Left ventricle myocardium inferior (tissue), 1 donor: ENCODE results near the gene SNRPA. TPM values are rescaled to one million over a fixed set of nuclear protein-coding genes. Genes with fewer than 3 reads are reported as not detected.

Experiments
- DNase-seq: peaks from one replicate; pipeline ENCODE4 v3.0.0-alpha.2; 2020
- H3K27ac ChIP-seq: fragments of 200-600 bp; replicated peaks from 2 replicates; pipeline ENCODE4 v1.8.0; 2021
- H3K27me3 ChIP-seq: fragments of 200-600 bp; 2 replicates; pipeline ENCODE4 v1.8.0; 2021; ENCODE audit warnings: low read depth
- H3K36me3 ChIP-seq: fragments of 200-600 bp; 2 replicates; pipeline ENCODE4 v1.8.0; 2021
- H3K4me1 ChIP-seq: fragments of 200-600 bp; 2 replicates; pipeline ENCODE4 v1.8.0; 2021
- H3K4me3 ChIP-seq: fragments of 200-600 bp; 2 replicates; pipeline ENCODE4 v1.8.0; 2021; ENCODE audit warnings: mild to moderate bottlenecking, moderate library complexity
- H3K9me3 ChIP-seq: fragments of 200-600 bp; replicated peaks from 2 replicates; pipeline ENCODE4 v1.8.0; 2021
- intact Hi-C: fragments of 100-400 bp; cut with micrococcal nuclease; formaldehyde crosslinking; loops from one replicate; pipeline ENCODE4 v1.11.0; 2022
- total RNA-seq: library from RNA; stranded (reverse); fragmentation: NEBNext Ultra II Directional; extraction: Animal tissue kit (Norgen Biotek cat#: 25700); gene quantifications from one replicate; pipeline ENCODE4 v1.2.1, GENCODE V29; 2021
- TF ChIP-seq, protein P1 (sequence below): fragments of 200-600 bp; IDR thresholded peaks from 2 replicates; pipeline ENCODE4 v1.8.0; 2021; ENCODE audit warnings: antibody characterized with exemption, mild to moderate bottlenecking, borderline replicate concordance
- donor health status: DM: no; HTN: yes; CAD: no; lungs with severe emphysema.

Gene SNRPA
- total RNA-seq, 1 donor from 2014 or later: 27.9 TPM

DNA sequence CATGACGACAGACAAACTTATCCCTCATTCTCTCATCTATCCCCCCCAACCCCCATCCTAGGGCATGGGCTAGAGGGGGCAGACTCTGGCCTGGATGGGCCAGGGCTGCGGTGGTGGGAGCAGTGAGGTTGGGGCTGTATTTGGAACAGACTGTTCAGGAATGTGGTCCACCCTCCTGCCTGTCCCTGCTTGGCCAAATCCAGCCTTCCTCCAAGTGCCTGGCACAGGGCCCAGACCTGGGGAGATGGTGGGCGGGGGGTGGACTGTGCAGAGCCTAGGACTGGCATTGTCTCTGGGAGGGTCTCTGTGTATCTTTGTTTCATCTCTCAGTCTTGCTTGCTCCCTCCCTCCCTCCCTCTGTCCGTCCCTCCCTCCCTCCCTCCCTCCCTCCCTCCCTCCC lies 62.2 kb downstream of the SNRPA start:
- H3K27me3 ChIP-seq: no peaks in the 10 kb centered on the region
- peaks cover 16% of the 10 kb centered on the region for H3K36me3 ChIP-seq
- TF ChIP-seq, protein P1, sequence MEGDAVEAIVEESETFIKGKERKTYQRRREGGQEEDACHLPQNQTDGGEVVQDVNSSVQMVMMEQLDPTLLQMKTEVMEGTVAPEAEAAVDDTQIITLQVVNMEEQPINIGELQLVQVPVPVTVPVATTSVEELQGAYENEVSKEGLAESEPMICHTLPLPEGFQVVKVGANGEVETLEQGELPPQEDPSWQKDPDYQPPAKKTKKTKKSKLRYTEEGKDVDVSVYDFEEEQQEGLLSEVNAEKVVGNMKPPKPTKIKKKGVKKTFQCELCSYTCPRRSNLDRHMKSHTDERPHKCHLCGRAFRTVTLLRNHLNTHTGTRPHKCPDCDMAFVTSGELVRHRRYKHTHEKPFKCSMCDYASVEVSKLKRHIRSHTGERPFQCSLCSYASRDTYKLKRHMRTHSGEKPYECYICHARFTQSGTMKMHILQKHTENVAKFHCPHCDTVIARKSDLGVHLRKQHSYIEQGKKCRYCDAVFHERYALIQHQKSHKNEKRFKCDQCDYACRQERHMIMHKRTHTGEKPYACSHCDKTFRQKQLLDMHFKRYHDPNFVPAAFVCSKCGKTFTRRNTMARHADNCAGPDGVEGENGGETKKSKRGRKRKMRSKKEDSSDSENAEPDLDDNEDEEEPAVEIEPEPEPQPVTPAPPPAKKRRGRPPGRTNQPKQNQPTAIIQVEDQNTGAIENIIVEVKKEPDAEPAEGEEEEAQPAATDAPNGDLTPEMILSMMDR: no peak
- no peaks in the 10 kb centered on the region for H3K9me3 ChIP-seq
- DNase-seq: no peak
- H3K4me1 ChIP-seq: peaks cover 54% of the 10 kb centered on the region
- H3K4me3 ChIP-seq: no peak overlapping the region
- intact Hi-C loops: loop anchor here (10.0 kb wide), 1 partner anchor 148 kb away; no protein-coding TSS in a partner anchor
- H3K27ac ChIP-seq: no peak overlapping the region

Other genes with a start within 250 kb of the SNRPA start
- 14.8 TPM for gene SHKBP1, start 174.3 kb upstream of the SNRPA start, total RNA-seq
- 260 TPM for gene LTBP4, start 149.8 kb upstream of the SNRPA start, total RNA-seq
- 14.7 TPM for gene NUMBL, start 60.6 kb upstream of the SNRPA start, total RNA-seq
- 24.0 TPM for gene COQ8B, start 34.3 kb upstream of the SNRPA start, total RNA-seq
- 9.8 TPM for gene ITPKC, start 34.1 kb upstream of the SNRPA start, total RNA-seq
- gene ACTMAP, start 726 bp upstream of the SNRPA start, total RNA-seq: 7.4 TPM
- gene MIA, start 24.3 kb downstream of the SNRPA start, total RNA-seq: not detected
- 13.5 TPM for gene RAB4B, start 27.0 kb downstream of the SNRPA start, total RNA-seq
- gene EGLN2, start 48.0 kb downstream of the SNRPA start, total RNA-seq: 47.8 TPM
- gene CYP2A6, start 99.2 kb downstream of the SNRPA start, total RNA-seq: not detected
- not detected for gene CYP2A7, start 131.0 kb downstream of the SNRPA start, total RNA-seq
- gene CYP2B6, start 240.1 kb downstream of the SNRPA start, total RNA-seq: not detected